H1 (cell line): ENCODE results near the gene FAM120B. TPM values are rescaled to one million over a fixed set of nuclear protein-coding genes. Genes with fewer than 3 reads are reported as not detected.

Source experiments
- CTCF ChIA-PET: fragments of 300-600 bp; sonication (Branson Sonifier 250); formaldehyde crosslinking; loops from one replicate; lab custom pipeline; 2021; ENCODE audit not compliant: partially characterized antibody; lab: Charles Lee
- POLR2A ChIA-PET: fragments of 300-600 bp; sonication (Branson Sonifier 250); formaldehyde crosslinking; loops from one replicate; lab custom pipeline; 2021; ENCODE audit warnings: inconsistent platforms; ENCODE audit not compliant: partially characterized antibody; lab: Charles Lee
- DNase-seq, 2 experiments: peaks; one replicate each; pipeline versions ENCODE4 v3.0.0 to v3.0.0-alpha.2; 2010 to 2022; ENCODE audit warnings: low spot score in 2 of 2, low read depth in 1 of 2, mixed read lengths in 1 of 2
- FAIRE-seq: peaks from 2 replicates; lab custom pipeline; 2011; peaks lifted over from hg19 to GRCh38; lab: Jason Lieb, UNC
- H2AFZ ChIP-seq: 2 replicates; pipeline ENCODE4 v1.8.1; 2012; ENCODE audit warnings: low read length, inconsistent platforms
- H2AK5ac ChIP-seq: 2 replicates; pipeline ENCODE4 v1.6.1; 2013; ENCODE audit warnings: low read depth, low read length
- H2BK120ac ChIP-seq: replicated peaks from 2 replicates; pipeline ENCODE3; 2013; ENCODE audit warnings: low read depth, low read length, inconsistent platforms
- H2BK12ac ChIP-seq: 2 replicates; pipeline ENCODE4 v1.6.1; 2013; ENCODE audit warnings: low read depth, low read length
- H2BK15ac ChIP-seq: 2 replicates; pipeline ENCODE4 v1.6.1; 2013; ENCODE audit warnings: low read length
- H2BK20ac ChIP-seq: 2 replicates; pipeline ENCODE4 v1.6.1; 2013; ENCODE audit warnings: low read length
- H2BK5ac ChIP-seq: 2 replicates; pipeline ENCODE4 v1.6.1; 2013; ENCODE audit warnings: low read depth, low read length
- H3K14ac ChIP-seq: 2 replicates; pipeline ENCODE4 v1.6.1; 2013; ENCODE audit warnings: inconsistent platforms; ENCODE audit not compliant: insufficient read length
- H3K18ac ChIP-seq: 2 replicates; pipeline ENCODE4 v1.6.1; 2013; ENCODE audit warnings: low read length; ENCODE audit errors: extremely low read depth
- H3K23ac ChIP-seq: 2 replicates; pipeline ENCODE4 v1.6.1; 2013; ENCODE audit warnings: inconsistent platforms; ENCODE audit not compliant: insufficient read length
- H3K23me2 ChIP-seq: 2 replicates; pipeline ENCODE4 v1.6.1; 2013; ENCODE audit warnings: low read depth, low read length
- H3K27ac ChIP-seq: 2 replicates; pipeline ENCODE4 v1.6.1; 2011; ENCODE audit warnings: low read depth, low read length, inconsistent platforms
- H3K27me3 ChIP-seq, 4 experiments: replicated peaks in 1 of 4; 1 replicate in 1 of 4; 2 replicates in 3 of 4; pipeline versions ENCODE4 v1.6.1 to v1.8.1; 2011 to 2013; ENCODE audit warnings: low read length in 3 of 4, mild to moderate bottlenecking in 3 of 4, inconsistent platforms in 2 of 4, mixed read lengths in 2 of 4, moderate library complexity in 1 of 4; ENCODE audit not compliant: control insufficient read depth in 3 of 4, insufficient read depth in 3 of 4; ENCODE audit errors: extremely low read depth in 1 of 4
- H3K36me3 ChIP-seq, 4 experiments: 2 replicates each; pipeline versions ENCODE4 v1.6.1 to v1.8.1; 2011 to 2013; ENCODE audit warnings: mild to moderate bottlenecking in 4 of 4, low read length in 3 of 4, moderate library complexity in 2 of 4, control low read depth in 1 of 4, inconsistent platforms in 1 of 4; ENCODE audit not compliant: insufficient read depth in 4 of 4, control insufficient read depth in 2 of 4
- H3K4ac ChIP-seq: replicated peaks from 2 replicates; pipeline ENCODE3; 2013; ENCODE audit warnings: low read length, low read depth, mixed read lengths, inconsistent platforms; ENCODE audit not compliant: insufficient read length
- H3K4me1 ChIP-seq, 4 experiments: replicated peaks in 1 of 4; 1 replicate in 1 of 4; 2 replicates in 3 of 4; pipeline versions ENCODE4 v1.6.1 to v1.8.1; 2011 to 2013; ENCODE audit warnings: low read length in 3 of 4, inconsistent platforms in 2 of 4, mixed read lengths in 1 of 4; ENCODE audit not compliant: insufficient read depth in 4 of 4, control insufficient read depth in 3 of 4
- H3K4me2 ChIP-seq, 2 experiments: 2 replicates each; pipeline versions ENCODE4 v1.6.1 to v1.8.1; 2011 to 2013; ENCODE audit warnings: low read depth in 2 of 2, low read length in 2 of 2, control low read depth in 1 of 2, inconsistent platforms in 1 of 2, mild to moderate bottlenecking in 1 of 2; ENCODE audit not compliant: insufficient read depth in 1 of 2
- H3K4me3 ChIP-seq, 4 experiments: fragments of 200-600, 300-600 bp in 1 of 4; sonication (generic), shearing (Covaris generic), sonication (Bioruptor Twin) in 1 of 4; 2 replicates each; pipeline versions ENCODE4 v1.5.1 to v1.8.1; 2011 to 2016; ENCODE audit warnings: low read length in 4 of 4, low read depth in 3 of 4, control low read depth in 2 of 4, inconsistent platforms in 2 of 4, mild to moderate bottlenecking in 2 of 4, mixed read lengths in 1 of 4, moderate library complexity in 1 of 4; ENCODE audit not compliant: insufficient read depth in 2 of 4; ENCODE audit errors: extremely low read depth in 1 of 4
- H3K56ac ChIP-seq: replicated peaks from 2 replicates; pipeline ENCODE3; 2013; ENCODE audit warnings: low read depth, mild to moderate bottlenecking, mixed read lengths, low read length, inconsistent platforms; ENCODE audit not compliant: insufficient read length
- H3K79me1 ChIP-seq: 2 replicates; pipeline ENCODE4 v1.6.1; 2013; ENCODE audit warnings: low read depth, low read length, control low read depth
- H3K79me2 ChIP-seq, 2 experiments: 2 replicates each; pipeline versions ENCODE4 v1.6.1 to v1.8.1; 2012 to 2013; ENCODE audit warnings: low read length in 2 of 2, mild to moderate bottlenecking in 2 of 2, inconsistent platforms in 1 of 2; ENCODE audit not compliant: insufficient read depth in 2 of 2, control insufficient read depth in 1 of 2
- H3K9ac ChIP-seq, 4 experiments: replicated peaks in 1 of 4; 1 replicate in 1 of 4; 2 replicates in 3 of 4; pipeline versions ENCODE4 v1.6.1 to v1.8.1; 2011 to 2013; ENCODE audit warnings: low read depth in 3 of 4, low read length in 3 of 4, control low read depth in 2 of 4, mild to moderate bottlenecking in 2 of 4, moderate library complexity in 2 of 4, inconsistent platforms in 1 of 4; ENCODE audit errors: extremely low read depth in 1 of 4
- H3K9me3 ChIP-seq, 2 experiments: 2 replicates each; pipeline versions ENCODE4 v1.6.1 to v1.8.1; 2012 to 2013; ENCODE audit warnings: mild to moderate bottlenecking in 2 of 2, moderate library complexity in 2 of 2, control low read depth in 1 of 2, inconsistent platforms in 1 of 2, low read depth in 1 of 2, low read length in 1 of 2, mixed read lengths in 1 of 2; ENCODE audit not compliant: insufficient read depth in 2 of 2
- H4K20me1 ChIP-seq, 2 experiments: replicated peaks in 1 of 2; 2 replicates each; pipeline versions ENCODE3 to v1.8.1; 2011 to 2013; ENCODE audit warnings: inconsistent platforms in 2 of 2, low read length in 2 of 2, mild to moderate bottlenecking in 1 of 2; ENCODE audit not compliant: insufficient read depth in 2 of 2, control insufficient read depth in 1 of 2
- H4K5ac ChIP-seq: 2 replicates; pipeline ENCODE4 v1.6.1; 2013; ENCODE audit warnings: low read length, low read depth, mixed read lengths, inconsistent platforms; ENCODE audit not compliant: insufficient read length
- H4K8ac ChIP-seq: 2 replicates; pipeline ENCODE4 v1.8.0; 2013; ENCODE audit warnings: mild to moderate bottlenecking, moderate library complexity, low read length, inconsistent platforms; ENCODE audit not compliant: insufficient read depth; ENCODE audit errors: extremely low read depth
- H4K91ac ChIP-seq: replicated peaks from 2 replicates; pipeline ENCODE3; 2013; ENCODE audit warnings: low read length, mixed read lengths, inconsistent platforms; ENCODE audit not compliant: insufficient read length
- EGR1 ChIP-seq: IDR thresholded peaks from 2 replicates; pipeline ENCODE4 v1.6.1; 2011; ENCODE audit warnings: low read depth, low read length, borderline replicate concordance
- HDAC2 ChIP-seq, 2 experiments: fragments of 300-600 bp in 1 of 2; sonication (generic) in 1 of 2; IDR thresholded peaks; 2 replicates each; pipeline ENCODE4 v1.6.1; 2011 to 2012; ENCODE audit warnings: low read depth in 2 of 2, low read length in 2 of 2, mild to moderate bottlenecking in 2 of 2, moderate library complexity in 2 of 2, borderline replicate concordance in 1 of 2, inconsistent platforms in 1 of 2
- JUN ChIP-seq: IDR thresholded peaks from 2 replicates; pipeline ENCODE4 v1.6.1; 2011; ENCODE audit warnings: low read depth, mild to moderate bottlenecking, improper control_type of control experiment, low read length
- KDM4A ChIP-seq: IDR thresholded peaks from one replicate; pipeline ENCODE4 v1.7.1; 2012; ENCODE audit warnings: low read depth, mild to moderate bottlenecking, moderate library complexity, low read length, inconsistent platforms; ENCODE audit not compliant: severe bottlenecking
- RXRA ChIP-seq: IDR thresholded peaks from 2 replicates; pipeline ENCODE4 v1.6.1; 2011; ENCODE audit warnings: low read depth, mild to moderate bottlenecking, low read length, moderate library complexity; ENCODE audit not compliant: insufficient read depth
- SIN3A ChIP-seq, 2 experiments: IDR thresholded peaks in 1 of 2; conservative IDR thresholded peaks in 1 of 2; 2 replicates each; pipeline ENCODE4 v1.6.1; 2011 to 2012; ENCODE audit warnings: low read length in 2 of 2, improper control_type of control experiment in 1 of 2, low read depth in 1 of 2, mild to moderate bottlenecking in 1 of 2
- SP2 ChIP-seq: IDR thresholded peaks from 2 replicates; pipeline ENCODE4 v1.6.1; 2012; ENCODE audit warnings: mild to moderate bottlenecking, low read length, inconsistent platforms
- TBP ChIP-seq: IDR thresholded peaks from 2 replicates; pipeline ENCODE4 v1.6.1; 2011; ENCODE audit warnings: low read depth, low read length, improper control_type of control experiment
- TCF12 ChIP-seq: IDR thresholded peaks from 2 replicates; pipeline ENCODE4 v1.6.1; 2011; ENCODE audit warnings: low read depth, mild to moderate bottlenecking, low read length
- WGBS, 2 experiments: shearing (Covaris generic) in 1 of 2; methylation state at CpG; one replicate each; pipeline versions ENCODE4 v1.1.6 to v1.1.7; 2013 to 2015; ENCODE audit warnings: low lambda C conversion rate in 2 of 2, mixed read lengths in 2 of 2, inconsistent platforms in 1 of 2, low coverage in 1 of 2, missing lambda C conversion rate in 1 of 2; ENCODE audit not compliant: insufficient replicate concordance in 2 of 2, insufficient coverage in 1 of 2, insufficient read length in 1 of 2; ENCODE audit errors: extremely low coverage in 1 of 2, missing lambda C conversion rate in 1 of 2; 5-methylcytosine and 5-hydroxymethylcytosine counted together
- polyA plus RNA-seq, 7 experiments: library from polyadenylated mRNA; depleted of rRNA in 3 of 7; stranded (reverse) in 5 of 7; unstranded in 2 of 7; fragments of >200 nt in 5 of 7; fragments of 200-250 nt in 2 of 7; gene quantifications; 1 replicate in 5 of 7; 2 replicates in 1 of 7; 4 replicates in 1 of 7; pipeline versions ENCODE4 v1.2.1 to v1.2.3, GENCODE V29; 2011 to 2013; ENCODE audit warnings: missing spikeins in 2 of 7, mixed read lengths in 2 of 7
- total RNA-seq: library from RNA; stranded (reverse); fragmentation: NEBNext Ultra II Directional; extraction: Animal tissue kit (Norgen Biotek cat#: 25700); gene quantifications from 2 replicates; pipeline ENCODE4 v1.2.1, GENCODE V29; 2021
- TF ChIP-seq, protein P1 (sequence below): IDR thresholded peaks from 2 replicates; pipeline ENCODE4 v1.6.1; 2012; ENCODE audit warnings: inconsistent platforms

The FAM120B gene
- total and polyA plus RNA-seq, 2 of the 8 experiments (the other 6 are each of a cell fraction or from before 2014, with no cell fraction given), result 5.1 to 12.5 TPM

- Histone ChIP-seq H4K91ac (peak overlapping the region; percentile 66), H2BK5ac (no peak overlapping the region), H3K18ac (no peak overlapping the region), H3K56ac (no peak overlapping the region), H3K36me3 (no peaks in the 10 kb centered on the region), H3K14ac (no peak overlapping the region), H3K23ac (no peak overlapping the region), H2BK12ac (no peak overlapping the region), H3K4ac (no peak overlapping the region), H2BK15ac (no peak overlapping the region), H3K4me2 (no peak overlapping the region), H3K27me3 (no peaks in the 10 kb centered on the region), H3K79me2 (no peaks in the 10 kb centered on the region), H4K20me1 (peaks cover 0 to 4% of the 10 kb centered on the region in 2 experiments), H3K23me2 (peaks cover 5% of the 10 kb centered on the region; the same call in 1 of the 2 replicates), H3K9me3 (no peaks in the 10 kb centered on the region), H2AFZ (no peak overlapping the region), H3K9ac (no peak overlapping the region), H3K27ac (no peak overlapping the region), H2AK5ac (no peak overlapping the region), H2BK20ac (no peak overlapping the region), H4K5ac (no peak overlapping the region), H4K8ac (0 out of 2 replicates have a peak overlapping the region, but pooled peaks have one; percentile 36), H3K4me1 (peaks cover 0 to 4% (median under 1%) of the 10 kb centered on the region in 4 experiments; a peak in 1 of 7 replicates), H3K4me3 (no peak overlapping the region), H2BK120ac (no peak overlapping the region), H3K79me1 (no peaks in the 10 kb centered on the region)
- 91% methylated on average over 32 of the region's 32 CpGs; no CpG with 5 or more reads in 1 of the 2 experiments for WGBS, 2 experiments
- DNase-seq (no peak), FAIRE-seq (no peak)
- POLR2A ChIA-PET, result no interaction called here
- CTCF ChIA-PET, result interaction anchor here (0.5 to 1.6 kb wide), 5 partner anchors 15 to 163 kb away, joined by 3 to 4 read pairs (median 3); no protein-coding TSS in a partner anchor
- TF ChIP-seq SIN3A (conservative IDR thresholded peaks at IDR 0.05 in 1 of 2, IDR thresholded peaks at IDR 0.05 in 1 of 2; ENCODE audit: low read depth in 1 of 2, low read length in 2 of 2) (no peak), TCF12 (no peak), SP2 (no peak), KDM4A (no peak), HDAC2 (IDR thresholded peaks at IDR 0.05; ENCODE audit: borderline replicate concordance in 1 of 2, low read depth in 2 of 2, low read length in 2 of 2) (no peak), JUN (no peak), TBP (no peak), RXRA (no peak), EGR1 (no peak)
- TF ChIP-seq, protein P1, sequence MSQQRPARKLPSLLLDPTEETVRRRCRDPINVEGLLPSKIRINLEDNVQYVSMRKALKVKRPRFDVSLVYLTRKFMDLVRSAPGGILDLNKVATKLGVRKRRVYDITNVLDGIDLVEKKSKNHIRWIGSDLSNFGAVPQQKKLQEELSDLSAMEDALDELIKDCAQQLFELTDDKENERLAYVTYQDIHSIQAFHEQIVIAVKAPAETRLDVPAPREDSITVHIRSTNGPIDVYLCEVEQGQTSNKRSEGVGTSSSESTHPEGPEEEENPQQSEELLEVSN, result no peak
Observed at GRCh38 chr6:170449835-170450753, 143.5 kb downstream of the FAM120B start.
